ENCODE measurements around the gene CATSPERE.

GRCh38 chr1:244513493-244513892, 52.4 kb downstream of the CATSPERE start:
- TF ChIP-seq POLR2A (IDR thresholded peaks at IDR 0.05) = no peak
- TF ChIP-seq CTCF (IDR thresholded peaks at IDR 0.05) = no peak

Data from adrenal gland (tissue), 5 donors.